Suprapubic skin (tissue), 4 donors: ENCODE measurements around the gene SLC37A1. TPM values are rescaled to one million over a fixed set of nuclear protein-coding genes. Genes with fewer than 3 reads are reported as not detected.

Experiments used
- DNase-seq, 2 donors: peaks; one replicate each; pipeline ENCODE4 v3.0.0-alpha.2; 2019; ENCODE audit warnings: low spot score in 2 of 2
- H3K27ac ChIP-seq: fragments of 200-600 bp; sonication (generic); one replicate; pipeline ENCODE4 v1.5.1; 2019
- H3K27me3 ChIP-seq: fragments of 200-600 bp; sonication (generic); one replicate; pipeline ENCODE4 v1.5.1; 2019
- H3K36me3 ChIP-seq: fragments of 200-600 bp; sonication (generic); one replicate; pipeline ENCODE4 v1.5.1; 2019
- H3K4me1 ChIP-seq: fragments of 200-600 bp; sonication (generic); one replicate; pipeline ENCODE4 v1.5.1; 2019
- H3K4me3 ChIP-seq: fragments of 200-600 bp; sonication (generic); one replicate; pipeline ENCODE4 v1.5.1; 2019; ENCODE audit warnings: mild to moderate bottlenecking
- H3K9me3 ChIP-seq: fragments of 200-600 bp; sonication (generic); one replicate; pipeline ENCODE4 v1.5.1; 2019
- CTCF ChIP-seq, 2 donors: fragments of 200-600 bp in 1 of 2; fragments of 450-650 bp in 1 of 2; sonication (generic) in 1 of 2; IDR thresholded peaks; one replicate each; pipeline ENCODE4 v1.5.1; 2016 to 2019; ENCODE audit warnings: antibody characterized with exemption in 2 of 2, mild to moderate bottlenecking in 1 of 2, moderate library complexity in 1 of 2
- EP300 ChIP-seq: sonication (generic); formaldehyde crosslinking; IDR thresholded peaks from one replicate; pipeline ENCODE4 v1.6.1; 2017; ENCODE audit warnings: antibody characterized with exemption
- POLR2A ChIP-seq, 2 donors: fragments of 450-650 bp; IDR thresholded peaks; one replicate each; pipeline ENCODE4 v1.6.1; 2017; ENCODE audit warnings: antibody characterized with exemption in 2 of 2, mild to moderate bottlenecking in 2 of 2, moderate library complexity in 2 of 2
- POLR2AphosphoS5 ChIP-seq, 3 donors: sonication (generic); formaldehyde crosslinking; IDR thresholded peaks; one replicate each; pipeline ENCODE4 v1.6.1; 2017; ENCODE audit warnings: antibody characterized with exemption in 3 of 3
- WGBS: methylation state at CpG from one replicate; pipeline ENCODE4 v1.1.5; 2018; 5-methylcytosine and 5-hydroxymethylcytosine counted together
- total RNA-seq, 4 donors: library from RNA; depleted of rRNA; stranded (reverse); fragments of >200 nt; gene quantifications; one replicate each; pipeline ENCODE4 v1.1.0, GENCODE V29; 2016

Gene SLC37A1
- 10 to 100 TPM; 10.2 to 23.1 (median 19.6) TPM for total RNA-seq

GRCh38 chr21:42513151-42513984 is at the start of gene SLC37A1:
TSS of gene SLC37A1 (plus strand) at chr21:42513852. CDS start at chr21:42518455, 4,603 bp downstream.
- Histone ChIP-seq H3K9me3 (no peaks in the 10 kb centered on the region), H3K27ac (peak within 1 kb of the TSS; percentile 82), H3K36me3 (peaks cover 3% of the 10 kb centered on the region), H3K27me3 (no peaks in the 10 kb centered on the region), H3K4me1 (peaks cover 26% of the 10 kb centered on the region), H3K4me3 (peak within 1 kb of the TSS; percentile 95)
- peak in 1 of 2 donors; percentile 79 for DNase-seq
- WGBS, result 87% methylated on average over 3 of the region's 88 CpGs
- TF ChIP-seq CTCF (IDR thresholded peaks at IDR 0.05) (no peak), POLR2A (IDR thresholded peaks at IDR 0.05) (no peak)

- H3K9me3 ChIP-seq, result no peaks in the 10 kb centered on the region
- no peaks in the 10 kb centered on the region for H3K27me3 ChIP-seq
- H3K27ac ChIP-seq, result no peak overlapping the region
- peaks cover 6% of the 10 kb centered on the region for H3K4me1 ChIP-seq
- H3K36me3 ChIP-seq, result no peaks in the 10 kb centered on the region
- no peak for TF ChIP-seq EP300
- TF ChIP-seq POLR2A (IDR thresholded peaks at IDR 0.05), result no peak
- no peak for TF ChIP-seq CTCF (IDR thresholded peaks at IDR 0.05)
- peak in 1 of 2 donors; percentile 67 for DNase-seq
- WGBS, result 78% methylated on average over 17 of the region's 17 CpGs
- H3K4me3 ChIP-seq, result no peak overlapping the region
Observed at GRCh38 chr21:42463861-42464515, 49.7 kb upstream of the SLC37A1 start.

- Histone ChIP-seq H3K27ac (no peak overlapping the region), H3K9me3 (no peaks in the 10 kb centered on the region), H3K36me3 (no peaks in the 10 kb centered on the region), H3K4me1 (peaks cover 6% of the 10 kb centered on the region), H3K4me3 (no peak overlapping the region), H3K27me3 (no peaks in the 10 kb centered on the region)
- peak; percentile 8 to 16 for DNase-seq
- 51% methylated on average over 8 of the region's 8 CpGs for WGBS
- no peak for TF ChIP-seq POLR2AphosphoS5 (IDR thresholded peaks at IDR 0.05)
- TF ChIP-seq POLR2A (IDR thresholded peaks at IDR 0.05), result no peak
- no peak for TF ChIP-seq EP300
- TF ChIP-seq CTCF (IDR thresholded peaks at IDR 0.05), result no peak
Observed at GRCh38 chr21:42465008-42465802, 48.4 kb upstream of the SLC37A1 start.

GRCh38 chr21:42465803-42466127 is 47.9 kb upstream of the SLC37A1 start:
- 98% methylated on average over 3 of the region's 3 CpGs for WGBS
- no peaks in the 10 kb centered on the region for H3K36me3 ChIP-seq
- DNase-seq, result peak in 1 of 2 donors; percentile 5
- no peak overlapping the region for H3K27ac ChIP-seq
- H3K9me3 ChIP-seq, result no peaks in the 10 kb centered on the region
- TF ChIP-seq EP300 (no peak), CTCF (IDR thresholded peaks at IDR 0.05) (no peak), POLR2AphosphoS5 (IDR thresholded peaks at IDR 0.05) (no peak), POLR2A (IDR thresholded peaks at IDR 0.05) (no peak)
- H3K27me3 ChIP-seq, result no peaks in the 10 kb centered on the region
- peaks cover 6% of the 10 kb centered on the region for H3K4me1 ChIP-seq
- no peak overlapping the region for H3K4me3 ChIP-seq

- 95% methylated on average over 10 of the region's 10 CpGs for WGBS
- H3K4me1 ChIP-seq, result peaks cover 6% of the 10 kb centered on the region
- TF ChIP-seq POLR2AphosphoS5 (IDR thresholded peaks at IDR 0.05) (no peak), POLR2A (IDR thresholded peaks at IDR 0.05) (no peak), EP300 (no peak), CTCF (IDR thresholded peaks at IDR 0.05) (no peak)
Observed at GRCh38 chr21:42466700-42467099, 47.0 kb upstream of the SLC37A1 start.

More at GRCh38 chr21:42466700-42467099, 47.0 kb upstream of the SLC37A1 start:
- no peaks in the 10 kb centered on the region for H3K9me3 ChIP-seq
- peak in 1 of 2 donors; percentile 28 for DNase-seq
- H3K27me3 ChIP-seq, result no peaks in the 10 kb centered on the region
- H3K36me3 ChIP-seq, result no peaks in the 10 kb centered on the region
- H3K27ac ChIP-seq, result no peak overlapping the region
- H3K4me3 ChIP-seq, result no peak overlapping the region
